NCI-H1048 (cell line): ENCODE data around the gene UNC5A.

ENCODE experiments used
- DNase-seq: peaks from one replicate; lab custom pipeline; 2025; lab: John Stamatoyannopoulos, UW

Gene UNC5A

GRCh38 chr5:176846335-176847140 is 36.2 kb downstream of the UNC5A start:
- no peak for DNase-seq

GRCh38 chr5:176847148-176847547 is 36.8 kb downstream of the UNC5A start:
- no peak for DNase-seq

GRCh38 chr5:176847726-176848290 is 37.4 kb downstream of the UNC5A start:
- no peak for DNase-seq

- no peak for DNase-seq
Observed at GRCh38 chr5:176848651-176849050, 38.3 kb downstream of the UNC5A start.

- DNase-seq: no peak
Observed at GRCh38 chr5:176849611-176850227, 39.4 kb downstream of the UNC5A start.

- no peak for DNase-seq
Observed at GRCh38 chr5:176850371-176851245, 40.2 kb downstream of the UNC5A start.

GRCh38 chr5:176851380-176851779 is 41.0 kb downstream of the UNC5A start:
- DNase-seq: no peak

- no peak for DNase-seq
Observed at GRCh38 chr5:176851871-176852658, 41.7 kb downstream of the UNC5A start.

GRCh38 chr5:176853151-176853778 is 42.9 kb downstream of the UNC5A start:
- no peak for DNase-seq

- DNase-seq: no peak
Observed at GRCh38 chr5:176854164-176854563, 43.8 kb downstream of the UNC5A start.

- DNase-seq: no peak
Observed at GRCh38 chr5:176855598-176855997, 45.2 kb downstream of the UNC5A start.

GRCh38 chr5:176856746-176857145 is 46.4 kb downstream of the UNC5A start:
- DNase-seq: no peak

GRCh38 chr5:176857216-176857893 is 47.0 kb downstream of the UNC5A start:
- DNase-seq: no peak

- DNase-seq: no peak
Observed at GRCh38 chr5:176857894-176858273, 47.5 kb downstream of the UNC5A start.

- DNase-seq: no peak
Observed at GRCh38 chr5:176859916-176860315, 49.6 kb downstream of the UNC5A start.

GRCh38 chr5:176860381-176860780 is 50.0 kb downstream of the UNC5A start:
- DNase-seq: no peak

- no peak for DNase-seq
Observed at GRCh38 chr5:176861276-176861675, 50.9 kb downstream of the UNC5A start.

GRCh38 chr5:176862330-176862995 is 52.1 kb downstream of the UNC5A start:
- no peak for DNase-seq

- no peak for DNase-seq
Observed at GRCh38 chr5:176863041-176863764, 52.8 kb downstream of the UNC5A start.
